ENCODE data around the gene CNTNAP2.

CNTNAP2 gene

DNA sequence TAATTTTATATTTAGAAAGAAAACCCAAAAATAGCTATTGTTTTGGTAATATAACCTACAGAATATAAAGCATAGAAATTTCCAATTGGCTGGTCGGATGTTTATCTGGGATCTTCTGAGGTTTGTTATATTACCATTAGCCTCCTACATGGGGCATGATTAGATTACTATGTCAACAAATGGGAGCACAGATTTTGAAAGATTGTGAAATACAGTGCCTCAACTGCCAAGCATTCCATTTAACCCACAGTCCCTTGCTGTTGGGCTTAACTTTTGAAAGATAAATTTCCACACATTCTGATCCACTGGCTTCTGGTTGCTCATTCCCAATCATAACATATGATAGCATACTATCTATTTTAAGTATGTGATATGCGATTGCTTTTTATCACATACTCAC, 2018.5 kb downstream of the CNTNAP2 start:
- no peak for DNase-seq

DNA sequence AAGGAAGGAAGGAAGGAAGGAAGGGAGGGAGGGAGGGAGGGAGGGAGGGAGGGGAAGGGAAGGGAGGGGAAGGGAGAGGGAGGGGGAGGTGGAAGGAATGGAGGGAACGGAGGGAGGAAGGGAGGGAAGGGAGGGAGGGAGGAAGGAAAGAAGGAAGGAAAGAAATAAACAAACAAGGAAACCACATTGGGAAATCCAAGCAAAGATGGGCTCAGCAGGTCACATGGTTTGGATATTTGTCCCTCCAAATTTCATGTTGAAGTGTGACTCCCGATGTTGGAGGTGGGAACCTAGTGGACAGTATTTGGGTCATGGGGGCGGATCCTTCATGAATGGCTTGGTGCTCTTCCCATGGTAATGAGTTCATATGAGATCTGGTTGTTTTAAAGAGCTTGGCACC, 2019.4 kb downstream of the CNTNAP2 start:
- DNase-seq: no peak

DNA sequence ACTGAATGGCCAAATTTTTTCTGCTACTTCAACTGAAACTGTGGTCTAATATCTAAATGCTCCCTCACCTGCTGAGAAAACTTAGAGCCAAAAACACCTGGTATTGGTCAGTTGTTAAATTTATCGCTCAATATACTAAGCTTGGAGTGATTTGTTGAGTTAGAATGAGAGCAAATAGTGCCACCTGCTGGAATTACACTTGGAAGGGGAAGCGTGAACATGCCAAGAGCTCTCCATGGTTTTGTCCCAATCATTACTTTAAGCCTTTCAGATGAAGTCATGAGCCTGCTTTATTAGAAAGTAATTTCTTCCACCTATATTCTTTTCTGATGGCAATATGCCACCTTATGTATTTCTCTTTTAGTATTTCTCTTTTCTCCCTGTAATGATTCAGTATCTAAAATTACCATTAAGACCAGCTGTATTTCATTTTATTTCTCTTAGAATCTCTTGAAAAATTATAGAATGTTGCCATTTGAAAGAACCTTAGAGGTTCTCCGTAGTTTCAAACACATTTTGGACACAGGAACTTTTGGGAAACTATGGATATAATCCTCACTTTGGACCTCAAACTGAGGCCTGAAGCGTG, 2026.2 kb downstream of the CNTNAP2 start:
- peak; percentile 32 to 56 for DNase-seq

DNA sequence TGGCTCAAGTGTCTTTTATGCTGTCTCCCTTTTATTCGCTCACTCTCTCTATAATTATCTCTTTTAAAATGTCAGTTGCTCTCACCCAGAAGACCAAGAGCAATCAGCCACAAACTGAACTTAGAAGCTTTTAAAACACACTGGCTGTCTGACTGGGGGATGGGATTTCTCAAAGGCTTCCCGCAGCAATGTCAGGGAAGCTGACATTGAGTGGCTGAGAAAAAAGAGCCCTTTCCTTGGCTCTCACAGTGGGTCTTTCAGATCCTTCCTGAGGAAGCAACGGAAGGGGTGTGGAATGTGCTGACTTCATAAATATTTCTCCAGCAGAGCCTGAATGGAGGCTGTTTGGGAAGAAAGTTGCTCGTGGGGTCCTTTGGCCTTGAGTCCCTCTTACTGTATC, 2028.2 kb downstream of the CNTNAP2 start:
- no peak for DNase-seq

DNA sequence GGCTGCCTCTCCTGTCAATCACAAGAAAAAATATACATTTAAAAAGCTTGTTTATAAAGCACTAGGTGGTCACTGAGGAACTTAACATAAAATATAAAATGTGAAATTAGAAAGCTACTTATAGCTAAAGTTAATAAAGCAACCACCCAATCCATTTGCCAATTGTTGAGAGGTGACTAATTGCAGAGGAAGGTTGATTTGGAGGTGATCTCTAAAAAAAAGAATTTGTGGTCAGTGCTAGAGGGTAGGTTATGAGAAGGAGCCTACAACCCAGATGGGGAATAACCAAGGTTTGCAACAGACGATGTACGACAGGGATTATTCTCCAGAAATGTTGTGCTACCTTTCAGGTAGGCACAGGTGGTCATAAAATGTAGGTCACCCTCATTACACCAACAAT, 2029.7 kb downstream of the CNTNAP2 start:
- no peak for DNase-seq

DNA sequence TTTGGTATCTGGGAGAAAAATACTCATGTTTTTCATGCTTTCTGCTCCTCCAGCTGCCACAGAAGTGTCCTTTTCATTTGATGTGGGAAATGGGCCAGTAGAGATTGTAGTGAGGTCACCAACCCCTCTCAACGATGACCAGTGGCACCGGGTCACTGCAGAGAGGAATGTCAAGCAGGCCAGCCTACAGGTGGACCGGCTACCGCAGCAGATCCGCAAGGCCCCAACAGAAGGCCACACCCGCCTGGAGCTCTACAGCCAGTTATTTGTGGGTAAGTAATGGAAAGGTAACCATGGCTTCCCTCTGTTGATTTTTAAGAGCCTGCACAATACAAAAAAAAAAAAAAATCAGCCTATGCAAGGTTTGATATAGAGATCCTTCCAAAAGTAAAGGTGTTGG, 2030.8 kb downstream of the CNTNAP2 start:
- no peak for DNase-seq

DNA sequence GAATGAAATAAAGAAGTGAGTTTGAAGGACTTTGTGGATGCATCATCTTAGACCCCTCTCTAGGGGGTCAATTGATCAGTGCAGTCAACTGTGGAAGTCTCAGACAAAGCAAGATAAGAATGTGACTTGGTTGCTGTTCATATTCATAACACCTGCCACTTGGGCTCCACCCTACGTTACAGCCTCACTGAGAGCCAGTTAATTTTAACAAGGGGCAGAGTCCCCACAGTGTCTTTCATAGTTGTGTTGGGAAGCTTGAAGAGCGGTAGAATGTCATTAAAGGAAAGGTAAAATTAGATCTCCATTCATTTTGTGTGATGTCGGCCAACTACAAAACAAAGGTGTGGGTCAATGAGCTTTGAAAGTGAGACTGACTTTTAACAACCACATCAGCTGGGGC, 2031.9 kb downstream of the CNTNAP2 start:
- DNase-seq: no peak

DNA sequence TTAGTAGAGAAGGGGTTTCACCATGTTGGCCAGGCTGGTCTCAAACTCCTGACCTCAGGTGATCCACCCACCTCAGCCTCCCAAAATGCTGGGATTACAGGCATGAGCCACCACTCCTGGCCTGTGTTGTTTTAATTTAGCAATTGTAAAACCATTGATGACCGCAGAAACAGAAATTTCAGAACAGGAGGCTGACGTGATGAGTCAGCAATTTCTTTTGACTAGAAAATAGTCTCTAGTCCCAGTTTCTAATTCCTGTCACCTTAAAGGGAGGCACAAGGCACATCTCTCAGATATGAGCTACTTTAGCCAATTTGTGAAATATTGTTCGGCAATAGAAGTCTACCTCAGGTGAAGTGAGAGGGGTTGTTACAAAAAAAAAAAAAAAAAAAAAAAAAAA, 2033.1 kb downstream of the CNTNAP2 start:
- no peak for DNase-seq

DNA sequence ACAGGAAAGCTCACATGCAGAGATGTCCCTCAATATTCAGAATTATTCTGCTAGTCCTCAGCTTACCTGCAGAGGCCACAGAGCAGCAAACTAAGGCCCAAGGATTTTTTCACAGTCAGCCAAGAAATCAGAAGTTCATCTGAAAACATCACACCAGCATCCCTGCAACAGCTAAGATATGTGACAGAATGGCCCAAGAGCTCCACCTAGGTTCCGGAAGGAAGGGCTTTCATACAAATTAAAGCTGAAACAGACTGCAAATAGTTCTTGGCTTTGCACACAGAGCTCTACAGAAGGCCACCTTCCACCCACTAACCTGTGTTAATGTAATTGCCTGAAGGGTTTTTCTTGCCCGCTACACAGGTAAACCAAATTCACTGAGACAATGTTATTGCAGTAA, 2035.2 kb downstream of the CNTNAP2 start:
- no peak for DNase-seq

DNA sequence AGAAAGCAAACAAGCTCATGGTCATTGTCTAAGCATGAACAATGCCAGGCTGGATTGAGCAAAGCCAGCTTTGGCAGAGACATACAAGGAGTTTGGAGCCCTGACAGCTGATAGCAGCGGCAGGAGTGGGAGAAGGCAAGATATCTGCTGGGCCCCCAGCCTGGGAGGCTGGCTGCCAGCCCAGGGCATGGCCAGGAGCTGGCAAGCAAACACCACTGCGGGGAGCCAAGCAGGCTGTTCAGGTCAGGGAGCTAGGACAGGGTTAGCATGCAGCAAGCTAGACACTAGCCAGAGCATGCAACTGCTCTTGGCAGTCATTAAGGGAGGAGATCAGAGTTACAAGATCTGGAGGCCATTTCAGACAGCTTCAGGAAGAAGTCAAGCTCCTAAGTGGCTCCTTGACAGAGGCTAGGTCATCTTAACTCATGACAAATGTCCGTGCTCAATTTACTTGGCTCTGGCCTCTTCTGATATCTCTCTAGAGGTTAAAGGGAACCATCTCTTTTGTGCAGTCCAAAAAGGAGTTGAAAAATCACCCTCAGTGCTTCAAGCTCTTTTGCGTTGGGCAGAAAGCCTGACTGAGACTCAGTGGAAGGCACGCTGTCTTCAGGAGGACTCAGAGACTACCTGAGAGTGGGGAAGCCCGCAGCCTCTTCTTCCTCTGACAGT, 2037.1 kb downstream of the CNTNAP2 start:
- DNase-seq: no peak

DNA sequence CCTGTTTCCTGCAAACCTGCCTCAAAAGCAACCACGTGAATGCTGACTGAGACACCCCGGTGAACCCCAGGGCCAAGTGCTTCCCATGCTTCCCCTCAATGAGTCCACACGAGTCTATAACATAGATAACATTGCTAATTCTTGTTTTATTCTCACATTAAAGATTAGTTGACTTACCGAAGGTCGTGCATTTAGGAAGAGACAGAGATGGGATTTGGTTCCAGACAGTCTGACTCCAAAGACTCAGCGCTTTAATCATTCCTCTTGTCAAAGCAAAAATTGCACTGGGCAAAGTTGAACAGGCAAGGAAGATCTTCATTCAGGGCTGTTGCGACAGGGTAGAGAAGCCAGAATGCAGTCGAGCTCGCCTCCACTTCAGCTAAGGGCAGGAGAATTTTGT, 2038.4 kb downstream of the CNTNAP2 start:
- no peak for DNase-seq

DNA sequence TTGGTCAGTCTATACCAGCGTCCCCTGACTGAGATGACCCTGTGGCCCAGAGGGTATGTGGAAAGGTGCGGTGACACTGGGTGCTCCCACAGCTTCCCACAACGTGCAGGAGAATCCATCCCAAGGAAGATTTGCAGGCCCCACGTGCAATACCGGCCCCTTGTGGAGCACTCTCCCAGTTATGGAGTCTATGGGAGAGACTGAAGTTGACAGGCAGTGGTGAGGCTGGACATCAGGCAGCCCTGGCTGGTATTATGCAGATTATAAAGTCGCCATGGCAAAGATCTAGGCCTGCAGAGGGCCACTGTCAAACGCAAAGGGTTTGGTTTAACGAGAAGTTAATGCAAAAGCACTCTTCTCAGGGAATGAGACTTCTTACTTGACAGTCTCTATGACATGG, 2039.2 kb downstream of the CNTNAP2 start:
- peak in 1 of 2 experiments; percentile 4 for DNase-seq

DNA sequence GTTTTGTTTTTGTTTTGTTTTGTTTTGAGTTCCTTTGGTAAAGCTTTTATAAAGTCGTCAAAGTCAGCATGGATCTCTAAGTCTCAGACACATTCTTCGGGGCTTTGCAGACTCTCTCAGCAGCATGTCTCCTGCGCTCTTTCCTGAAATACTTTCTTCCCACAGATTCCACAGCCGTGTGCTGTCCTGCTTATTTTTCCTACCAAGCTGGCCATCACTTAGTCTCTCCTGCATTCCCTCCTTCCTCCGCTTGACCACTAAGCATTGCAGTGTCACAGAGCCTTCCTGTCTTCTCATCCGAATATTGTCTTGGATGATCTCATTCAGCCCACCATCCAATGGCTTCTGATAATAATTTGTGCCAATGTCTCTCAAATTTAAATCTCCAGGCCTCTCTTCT, 2039.6 kb downstream of the CNTNAP2 start:
- no peak for DNase-seq

DNA sequence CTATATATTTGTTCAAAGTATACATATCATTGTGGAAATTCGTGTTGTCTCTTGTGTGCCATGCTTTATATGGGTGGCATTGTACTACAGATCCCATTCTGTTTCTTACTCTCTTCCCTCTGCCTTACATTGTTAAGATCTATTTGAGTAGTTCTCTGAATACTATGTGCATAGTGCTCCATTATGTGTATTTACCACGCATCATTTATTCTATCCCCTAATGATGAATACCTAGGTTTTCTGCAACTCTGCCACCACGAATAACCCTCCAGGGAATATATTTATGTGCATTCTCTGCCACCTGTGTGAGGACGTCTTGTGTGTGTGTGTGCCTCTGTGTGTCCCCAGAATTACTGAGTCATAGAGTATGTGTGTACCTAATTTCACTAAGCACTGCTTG, 2042.7 kb downstream of the CNTNAP2 start:
- DNase-seq: peak; percentile 15 to 46

DNA sequence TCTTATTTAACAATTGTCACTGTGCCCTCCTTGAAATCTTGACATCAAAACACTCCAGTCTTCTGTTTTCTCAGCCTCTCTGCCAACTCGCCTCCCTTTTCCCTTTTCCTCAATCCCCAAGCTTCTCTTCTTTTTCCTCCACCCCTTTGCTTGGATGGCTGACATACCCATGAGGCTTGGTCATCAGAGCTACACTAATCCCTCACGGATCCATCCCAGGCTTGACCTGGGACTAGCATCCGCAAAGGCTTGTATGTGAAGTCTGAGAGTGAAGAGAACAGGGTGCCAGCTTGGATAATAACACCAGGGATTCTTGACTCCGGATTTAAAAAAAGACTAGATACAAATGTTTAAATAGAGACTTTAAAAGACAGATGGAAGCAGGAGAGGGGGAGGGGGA, 2045.2 kb downstream of the CNTNAP2 start:
- DNase-seq: no peak

DNA sequence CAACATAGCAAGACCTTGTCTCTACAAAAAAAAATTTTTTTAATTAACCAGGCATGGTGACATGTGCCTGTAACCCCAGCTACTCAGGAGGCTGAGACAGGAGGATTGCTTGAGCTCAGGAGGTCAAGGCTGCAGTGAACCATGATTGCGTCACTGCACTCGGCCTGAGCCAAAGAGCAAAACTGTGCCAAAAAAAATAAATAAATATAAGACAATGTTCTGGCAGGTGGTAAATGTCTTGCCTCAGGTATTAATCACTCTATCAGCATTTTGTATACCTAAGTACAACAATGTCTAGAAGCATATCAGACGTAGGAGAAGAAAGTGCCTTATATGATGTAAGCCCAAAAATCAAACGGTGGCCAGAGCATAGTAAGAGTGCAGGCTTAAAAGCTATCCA, 2046.2 kb downstream of the CNTNAP2 start:
- DNase-seq: no peak

DNA sequence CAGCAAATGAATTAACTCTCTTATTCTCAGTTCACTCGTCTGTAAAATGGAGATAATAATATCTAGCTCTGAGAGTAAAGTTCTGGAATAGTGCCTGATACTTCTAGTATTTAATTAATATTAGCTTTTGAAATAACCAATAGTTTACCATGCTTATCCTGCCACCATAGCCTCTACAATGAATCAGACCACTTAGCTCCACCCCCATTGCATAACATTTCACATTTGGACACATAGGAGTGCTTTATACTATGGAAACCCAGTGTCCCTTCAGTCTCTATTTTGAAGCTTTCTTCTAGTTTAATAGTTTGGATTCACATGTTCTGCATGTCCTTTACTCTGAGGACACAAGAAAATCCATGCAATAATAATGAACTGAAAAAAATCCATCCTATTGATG, 2046.6 kb downstream of the CNTNAP2 start:
- no peak for DNase-seq

DNA sequence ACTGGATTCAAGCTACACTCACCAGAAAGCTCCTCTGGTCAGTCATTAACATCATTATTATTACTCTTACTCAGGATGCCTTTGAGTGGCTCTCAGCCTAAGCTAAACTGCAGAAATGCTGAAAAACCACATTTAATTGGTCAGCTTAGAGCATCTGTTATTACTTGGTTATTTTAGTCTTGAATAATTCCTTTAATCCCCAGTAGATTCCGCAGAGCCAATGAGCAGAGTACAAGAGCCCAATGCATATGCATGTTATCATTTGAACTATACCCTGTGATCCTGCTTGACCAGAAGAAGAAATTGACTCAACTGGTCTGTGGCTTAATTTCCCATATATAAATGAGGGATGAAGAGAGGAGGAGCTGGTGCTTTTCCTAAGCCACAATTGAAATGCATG, 2056.3 kb downstream of the CNTNAP2 start:
- no peak for DNase-seq

DNA sequence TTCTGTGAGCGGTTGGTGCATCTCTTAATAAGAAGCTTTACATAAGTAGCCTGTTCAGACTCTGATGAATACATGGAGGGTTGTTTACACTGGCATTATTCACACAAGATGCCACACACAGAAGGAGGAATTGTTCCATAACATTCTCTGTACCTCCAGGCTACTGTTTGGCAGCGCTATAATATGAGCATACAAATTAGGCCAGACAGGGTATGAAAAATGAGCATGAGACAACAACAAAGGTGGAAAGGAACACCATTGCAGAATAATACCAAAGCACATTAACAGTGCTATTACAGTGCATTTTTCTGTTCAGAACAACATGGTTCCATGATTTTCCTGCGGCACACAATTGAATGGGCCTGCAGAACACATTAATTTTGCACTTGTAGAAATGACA, 2056.8 kb downstream of the CNTNAP2 start:
- DNase-seq: no peak

DNA sequence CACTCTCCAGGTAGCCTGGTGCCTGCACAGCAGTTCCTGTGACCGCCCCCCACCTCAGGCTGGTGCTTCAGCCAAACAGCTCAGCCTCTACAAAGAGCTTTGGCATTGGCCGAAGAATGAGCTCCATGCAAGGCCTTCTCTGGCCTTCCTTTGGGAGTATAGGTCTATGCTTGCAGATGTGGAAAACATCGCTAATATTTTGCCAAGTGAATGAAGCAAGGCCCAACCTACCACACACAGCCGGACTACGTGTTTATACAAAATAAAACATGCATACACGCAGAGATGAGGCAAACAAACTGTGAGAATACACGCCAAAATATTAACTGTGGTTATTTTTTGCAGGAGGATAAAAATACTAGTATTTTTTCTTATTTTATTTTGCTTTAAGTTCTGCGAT, 2057.8 kb downstream of the CNTNAP2 start:
- no peak for DNase-seq

DNA sequence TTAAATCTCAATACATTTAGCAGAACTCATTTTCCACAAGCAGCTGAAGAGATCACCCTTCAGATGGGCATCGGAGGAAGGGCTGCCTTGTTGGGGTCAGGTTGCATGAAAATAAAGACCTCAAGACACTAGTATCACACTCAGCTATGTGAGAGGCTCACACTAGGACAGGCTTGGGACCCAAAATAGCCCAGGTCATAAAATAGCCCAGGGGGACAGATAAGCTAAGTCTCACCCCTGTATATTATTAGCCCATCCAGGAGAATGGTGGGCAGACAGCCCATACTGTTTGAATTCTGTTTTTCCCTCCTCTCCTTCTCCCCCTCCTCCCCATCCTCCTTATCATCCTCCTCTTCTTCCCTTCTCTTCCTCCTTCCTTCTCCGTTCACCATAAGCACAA, 2058.9 kb downstream of the CNTNAP2 start:
- no peak for DNase-seq

DNA sequence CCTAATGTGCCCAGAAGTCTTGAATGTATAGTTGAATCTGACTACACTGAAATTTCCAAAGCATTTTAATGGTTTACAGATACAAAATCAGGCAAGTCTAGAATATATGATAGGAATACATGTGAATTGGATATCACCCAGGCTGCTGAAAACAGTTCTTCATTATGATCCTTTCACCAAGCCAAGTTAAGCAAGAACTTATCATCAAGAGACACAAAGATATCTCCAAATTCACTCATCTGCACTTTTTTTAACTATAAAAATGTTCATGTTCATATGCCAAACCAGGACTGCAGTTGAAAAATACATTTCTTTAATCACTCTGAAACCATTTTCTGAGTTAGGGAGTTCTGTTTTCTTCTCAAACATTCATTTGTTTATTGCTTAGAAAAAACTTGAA, 2061.4 kb downstream of the CNTNAP2 start:
- no peak for DNase-seq

DNA sequence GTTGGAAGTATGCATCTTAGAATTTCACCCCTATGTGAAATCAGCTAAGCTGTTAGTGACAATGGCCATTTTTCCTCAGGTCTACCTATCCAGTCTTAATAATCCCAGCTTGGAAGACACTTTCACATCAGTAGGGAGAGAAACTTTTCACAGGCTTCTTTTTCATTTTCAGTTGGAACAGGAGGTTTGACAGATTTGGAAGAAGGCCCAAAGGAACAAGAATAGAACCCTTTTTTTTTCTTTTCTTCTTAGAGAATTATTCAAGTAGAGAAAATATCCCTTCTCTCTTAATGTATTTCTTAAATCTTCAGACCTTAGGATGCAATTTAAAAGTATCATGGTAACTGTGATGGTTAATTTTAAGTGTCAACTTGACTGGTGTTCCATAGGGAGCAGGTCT, 2063.5 kb downstream of the CNTNAP2 start:
- no peak for DNase-seq

DNA sequence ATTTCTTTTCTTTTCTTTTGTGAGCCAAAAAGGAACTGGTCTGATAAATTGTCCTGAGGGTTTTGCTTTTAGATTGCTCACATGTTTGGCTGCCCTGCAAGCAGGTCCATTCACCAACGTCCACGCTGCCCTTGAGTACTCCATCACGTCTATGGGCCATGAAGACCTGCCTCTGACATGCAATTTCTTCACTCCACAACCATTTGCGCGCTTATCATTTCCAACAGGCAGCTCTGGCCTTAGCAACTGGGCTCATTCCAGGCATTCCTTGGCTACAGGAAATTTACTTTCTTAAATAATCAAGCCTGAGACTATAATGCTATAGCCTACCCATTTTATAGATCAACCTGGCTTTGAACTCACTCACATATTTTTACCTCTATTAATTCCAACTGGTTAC, 2065.7 kb downstream of the CNTNAP2 start:
- no peak for DNase-seq

DNA sequence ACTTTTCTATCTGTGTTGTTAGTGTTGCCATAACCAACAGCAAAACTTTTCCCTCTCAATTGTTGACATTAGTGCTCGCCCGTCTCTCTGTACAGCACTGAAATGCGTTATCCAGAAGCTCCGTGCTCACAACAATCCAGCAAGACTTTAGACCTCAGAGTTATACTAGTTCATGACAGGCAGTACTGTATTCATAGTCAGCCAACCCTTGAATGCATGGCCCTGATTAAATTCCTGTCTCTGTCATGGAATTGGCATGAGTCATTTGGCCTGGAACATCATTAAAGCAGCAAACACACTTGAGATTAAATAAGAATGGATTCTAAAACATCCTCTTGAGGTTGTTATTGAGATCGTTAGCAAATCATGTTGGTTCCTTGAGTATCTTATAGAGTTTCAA, 2068.4 kb downstream of the CNTNAP2 start:
- no peak for DNase-seq

Data from NCI-H1930 (cell line).